ENCODE measurements around the gene MYOZ2.

The MYOZ2 gene

DNA sequence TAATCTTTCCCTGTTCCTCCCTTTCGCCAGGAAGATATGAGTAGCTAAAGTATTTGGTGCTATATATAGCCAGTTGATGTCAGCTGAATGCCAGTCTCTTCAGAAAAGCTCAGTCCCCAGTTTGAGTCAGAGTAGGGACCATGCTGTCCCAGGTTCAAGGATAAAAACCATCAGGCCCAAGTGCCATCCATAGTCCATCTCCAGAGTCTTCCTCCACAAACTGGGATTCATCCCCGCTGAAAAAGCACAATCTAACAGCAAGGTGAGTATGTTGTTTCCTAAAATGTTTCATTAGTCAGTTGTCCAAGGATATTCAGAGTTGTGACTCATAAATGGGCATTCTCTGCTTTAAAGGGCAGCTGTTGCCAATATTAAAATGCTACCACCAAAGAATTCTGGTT is at the start of gene MYOZ2:
MYOZ2 (plus strand) TSS at position 112 of the 401 bp plus-strand sequence. CDS start 694 bp downstream, outside the sequence.
- H3K4me3 Mint-ChIP-seq: no peak within 1 kb of the TSS
- intact Hi-C loops (cut with micrococcal nuclease): no loop called here
- H3K27me3 Mint-ChIP-seq: no peaks in the 10 kb centered on the region
- H3K36me3 Mint-ChIP-seq (ENCODE audit: low read depth): no peaks in the 10 kb centered on the region
- H3K4me1 Mint-ChIP-seq (ENCODE audit: low read depth): peaks cover 9% of the 10 kb centered on the region
- H3K9me3 Mint-ChIP-seq: no peaks in the 10 kb centered on the region
- no peak within 1 kb of the TSS for H3K27ac Mint-ChIP-seq

DNA sequence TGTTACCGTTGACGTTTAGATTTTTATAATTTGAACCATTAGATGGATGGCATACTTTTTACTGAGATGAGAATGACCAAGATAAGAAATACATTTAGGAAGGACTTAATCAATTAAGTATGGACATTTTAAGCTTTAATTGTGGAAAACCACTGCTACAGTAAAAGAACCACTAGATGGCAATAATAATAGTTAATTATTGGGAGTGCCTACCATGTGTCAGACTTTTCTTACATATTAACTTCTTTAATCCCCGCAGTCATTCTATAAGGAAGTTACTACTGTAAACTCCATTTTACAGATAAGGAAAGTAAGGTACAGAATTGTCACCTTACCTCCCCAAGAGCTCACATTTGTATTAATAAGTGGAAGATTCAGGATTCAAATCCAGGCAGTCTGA is 48.5 kb upstream of the MYOZ2 start:
- Mint-ChIP-seq H3K27me3 (peaks cover 3% of the 10 kb centered on the region), H3K27ac (no peak overlapping the region), H3K4me3 (no peak overlapping the region), H3K36me3 (ENCODE audit: low read depth) (no peaks in the 10 kb centered on the region), H3K9me3 (no peaks in the 10 kb centered on the region), H3K4me1 (ENCODE audit: low read depth) (no peaks in the 10 kb centered on the region)
- intact Hi-C loops (cut with micrococcal nuclease): loop anchor here (5.0 kb wide), 1 partner anchor 200 kb away; no protein-coding TSS in a partner anchor

DNA sequence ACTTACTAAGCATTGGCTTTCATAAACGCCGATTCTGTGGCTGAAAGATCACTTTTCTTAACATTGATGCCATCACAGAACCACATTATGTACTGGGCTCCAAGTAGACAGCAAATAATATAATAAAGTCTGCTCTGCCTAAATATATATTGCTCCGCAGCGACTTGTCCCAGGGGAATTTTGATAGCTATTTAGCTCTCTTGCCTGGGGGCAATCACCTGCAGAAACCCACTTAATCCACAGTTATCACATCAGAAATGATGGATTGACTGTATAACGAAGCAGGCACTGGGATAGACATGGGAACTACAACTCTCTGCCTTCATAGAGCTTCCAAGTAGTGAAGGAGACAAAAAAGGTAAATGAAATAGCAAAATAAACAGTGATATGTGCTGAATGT is 48.0 kb upstream of the MYOZ2 start:
- Mint-ChIP-seq H3K27me3 (peaks cover 3% of the 10 kb centered on the region), H3K4me1 (ENCODE audit: low read depth) (no peaks in the 10 kb centered on the region), H3K27ac (no peak overlapping the region), H3K36me3 (ENCODE audit: low read depth) (no peaks in the 10 kb centered on the region), H3K9me3 (no peaks in the 10 kb centered on the region), H3K4me3 (no peak overlapping the region)
- intact Hi-C loops (cut with micrococcal nuclease): loop anchor here (5.0 kb wide), 1 partner anchor 200 kb away; no protein-coding TSS in a partner anchor

DNA sequence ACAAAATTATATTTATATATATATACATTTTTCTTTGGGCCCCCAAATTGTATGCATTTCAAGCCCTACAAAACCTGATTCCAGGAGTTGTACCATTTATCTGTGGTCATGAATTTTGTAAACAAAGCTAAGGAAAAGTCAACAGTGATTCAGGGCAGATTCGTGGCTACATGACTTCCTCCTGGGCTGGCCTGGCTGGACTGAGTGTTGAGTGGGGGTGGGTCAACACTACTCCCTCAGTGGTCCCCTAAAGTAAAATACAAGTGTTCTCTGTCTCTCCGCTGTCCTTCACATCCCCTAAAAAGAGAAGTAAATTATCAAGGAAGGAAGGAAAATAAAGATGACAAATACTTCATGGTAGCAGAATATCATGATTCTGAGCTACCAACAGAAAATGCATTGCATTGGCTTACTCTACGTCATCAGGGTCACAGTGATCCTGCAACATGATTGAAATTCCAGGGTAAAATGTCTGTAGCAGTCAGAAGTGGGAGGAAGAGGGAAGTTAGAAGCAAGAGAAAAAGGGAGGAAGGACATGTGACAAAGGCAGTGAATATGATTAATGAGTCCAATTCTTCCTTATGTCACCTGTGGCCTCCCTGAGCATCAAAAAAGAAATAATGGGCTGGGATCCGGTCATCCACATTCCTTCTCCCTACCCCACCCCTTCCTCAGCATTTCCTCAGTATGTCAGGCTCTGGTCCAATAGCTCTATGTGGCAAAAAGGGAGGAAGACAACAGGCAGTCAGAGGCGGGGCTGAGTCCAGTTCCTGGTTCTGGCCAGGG is 42.4 kb upstream of the MYOZ2 start:
- intact Hi-C loops (cut with micrococcal nuclease): no loop called here
- H3K9me3 Mint-ChIP-seq: no peaks in the 10 kb centered on the region

DNA sequence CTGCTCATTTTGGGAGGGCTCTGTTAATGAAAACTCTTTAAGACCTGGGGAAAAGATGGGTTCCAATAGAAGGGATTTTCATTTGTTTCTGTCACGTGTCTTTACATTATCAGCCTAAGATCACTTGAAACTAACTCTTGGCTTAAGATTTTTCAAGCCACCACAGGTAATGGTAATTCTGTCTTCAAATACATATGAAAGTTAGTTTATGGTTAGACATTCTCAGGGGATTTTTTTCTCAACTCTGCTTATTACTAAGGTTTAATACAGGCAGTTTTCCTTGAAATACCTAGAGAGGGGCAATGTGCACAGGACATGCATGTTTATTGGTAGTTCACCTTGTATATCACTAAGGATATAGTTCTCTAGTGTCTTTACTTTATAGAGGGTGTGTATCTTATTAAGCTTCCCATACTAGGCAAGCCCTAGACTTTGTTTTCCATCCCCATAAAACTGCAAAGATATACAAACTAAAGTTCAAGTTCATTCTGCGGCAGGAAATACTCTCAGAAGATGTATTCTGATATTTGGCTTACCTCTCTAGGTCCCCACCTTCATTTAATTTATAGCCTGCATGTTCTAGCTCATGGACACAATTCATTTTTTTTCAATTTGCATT is 38.2 kb upstream of the MYOZ2 start:
- H3K27ac Mint-ChIP-seq: no peak overlapping the region
- no peak overlapping the region for H3K4me3 Mint-ChIP-seq
- peaks cover 4% of the 10 kb centered on the region for H3K27me3 Mint-ChIP-seq
- no peaks in the 10 kb centered on the region for H3K9me3 Mint-ChIP-seq
- intact Hi-C loops (cut with micrococcal nuclease): no loop called here
- H3K4me1 Mint-ChIP-seq (ENCODE audit: low read depth): peaks cover 30% of the 10 kb centered on the region
- H3K36me3 Mint-ChIP-seq (ENCODE audit: low read depth): no peaks in the 10 kb centered on the region

More for the DNA sequence above, 42.4 kb upstream of the MYOZ2 start:
- peaks cover 4% of the 10 kb centered on the region for H3K27me3 Mint-ChIP-seq
- H3K27ac Mint-ChIP-seq: no peak overlapping the region
- H3K4me3 Mint-ChIP-seq: no peak overlapping the region
- no peaks in the 10 kb centered on the region for H3K36me3 Mint-ChIP-seq (ENCODE audit: low read depth)
- H3K4me1 Mint-ChIP-seq (ENCODE audit: low read depth): peaks cover 11% of the 10 kb centered on the region

DNA sequence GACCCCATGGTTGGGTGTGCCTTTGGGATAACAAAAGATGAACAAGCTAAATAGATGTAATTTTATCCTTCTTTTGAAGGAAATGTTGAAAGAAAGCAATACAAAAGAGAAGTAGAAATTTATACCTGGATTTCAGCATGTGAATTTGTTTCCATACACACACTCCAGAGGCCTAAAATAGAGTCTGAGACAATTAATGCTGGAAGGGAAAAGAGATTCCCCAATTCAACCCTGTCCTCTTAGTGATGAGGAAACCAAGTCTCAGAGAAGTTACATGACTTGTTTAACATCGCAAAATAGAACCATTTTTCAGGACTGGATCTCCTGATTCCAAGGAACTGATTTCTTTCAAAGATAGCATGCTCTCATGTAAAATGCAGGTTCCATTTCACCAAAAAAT is 37.3 kb upstream of the MYOZ2 start:
- no peak overlapping the region for H3K27ac Mint-ChIP-seq

DNA sequence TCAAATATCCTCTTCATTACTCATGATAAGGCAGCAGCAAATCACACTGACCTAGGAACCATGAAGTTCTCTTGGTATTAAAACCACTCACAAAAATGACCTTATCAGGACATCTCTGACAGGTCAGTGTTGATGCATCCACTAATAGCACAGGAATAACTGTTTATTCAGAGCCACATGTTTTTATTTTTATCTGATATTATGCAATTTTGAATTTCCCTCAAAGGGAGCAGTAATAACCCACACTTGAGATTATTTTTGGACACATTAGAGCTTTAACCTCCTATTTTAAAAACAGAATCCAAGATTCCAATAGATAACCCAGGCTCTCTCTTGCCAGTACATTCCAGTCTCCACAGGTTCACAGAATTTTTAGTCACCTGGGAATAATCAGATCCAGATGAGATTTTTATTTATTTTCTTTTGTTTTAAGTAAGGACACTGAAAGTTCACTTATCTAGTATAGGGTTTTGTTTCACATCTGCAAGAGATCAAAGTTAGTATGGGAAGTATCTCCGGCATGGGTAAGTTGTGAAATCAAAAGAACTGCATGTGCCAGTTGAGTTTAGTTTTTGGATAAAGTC is 36.3 kb upstream of the MYOZ2 start:
- H3K36me3 Mint-ChIP-seq (ENCODE audit: low read depth): no peaks in the 10 kb centered on the region
- H3K27ac Mint-ChIP-seq: no peak overlapping the region
- H3K4me1 Mint-ChIP-seq (ENCODE audit: low read depth): peaks cover 30% of the 10 kb centered on the region
- no peaks in the 10 kb centered on the region for H3K9me3 Mint-ChIP-seq
- intact Hi-C loops (cut with micrococcal nuclease): no loop called here
- H3K4me3 Mint-ChIP-seq: no peak overlapping the region
- H3K27me3 Mint-ChIP-seq: peaks cover 4% of the 10 kb centered on the region

More for the DNA sequence above, 37.3 kb upstream of the MYOZ2 start:
- intact Hi-C loops (cut with micrococcal nuclease): no loop called here
- Mint-ChIP-seq H3K36me3 (ENCODE audit: low read depth) (no peaks in the 10 kb centered on the region), H3K9me3 (no peaks in the 10 kb centered on the region), H3K4me3 (no peak overlapping the region), H3K27me3 (peaks cover 4% of the 10 kb centered on the region), H3K4me1 (ENCODE audit: low read depth) (peaks cover 29% of the 10 kb centered on the region)

DNA sequence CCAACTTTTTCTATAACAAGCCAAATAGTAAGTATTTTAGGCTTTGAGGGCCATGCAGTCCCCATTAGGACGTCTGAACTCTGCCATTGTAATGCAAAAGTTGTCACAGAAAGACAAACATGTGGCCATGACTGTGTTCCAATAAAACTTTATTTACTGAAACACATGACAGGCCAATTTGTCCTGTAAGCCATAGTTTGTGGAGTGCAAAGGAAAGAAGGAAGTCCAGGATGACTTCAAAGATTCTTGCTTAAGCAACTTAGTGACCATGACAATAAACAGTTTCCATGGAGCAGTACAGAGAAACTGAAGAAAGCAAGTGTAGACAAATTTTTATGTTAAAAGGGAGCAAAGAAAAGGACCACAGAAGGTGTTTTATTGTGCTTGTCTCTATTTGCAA is 35.0 kb upstream of the MYOZ2 start:
- intact Hi-C loops (cut with micrococcal nuclease): no loop called here
- Mint-ChIP-seq H3K27ac (peak overlapping the region; percentile 42), H3K27me3 (no peaks in the 10 kb centered on the region)

DNA sequence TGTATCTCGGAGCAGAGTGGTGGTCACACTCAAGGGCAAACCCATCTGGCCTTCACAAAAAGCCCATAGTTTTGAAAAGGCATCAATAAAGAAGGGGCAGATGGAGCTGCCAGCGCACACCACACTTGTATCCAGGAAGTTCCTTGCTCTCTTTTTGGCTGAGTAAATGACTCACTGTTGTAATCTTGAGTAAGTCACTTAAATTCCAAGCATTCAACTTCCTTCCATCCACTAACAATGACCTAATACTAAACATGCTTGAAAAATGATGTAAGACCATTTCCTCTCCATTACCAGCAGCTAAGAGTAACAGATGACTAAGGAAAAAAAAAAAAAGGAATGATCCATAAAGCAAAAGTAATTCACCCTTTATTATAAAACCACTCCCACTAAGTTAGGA is 32.4 kb upstream of the MYOZ2 start:
- Mint-ChIP-seq H3K9me3 (no peaks in the 10 kb centered on the region), H3K4me1 (ENCODE audit: low read depth) (peaks cover 31% of the 10 kb centered on the region), H3K36me3 (ENCODE audit: low read depth) (no peaks in the 10 kb centered on the region), H3K27ac (no peak overlapping the region), H3K27me3 (peaks cover 2% of the 10 kb centered on the region), H3K4me3 (no peak overlapping the region)
- intact Hi-C loops (cut with micrococcal nuclease): no loop called here

More for the DNA sequence above, 35.0 kb upstream of the MYOZ2 start:
- Mint-ChIP-seq H3K36me3 (ENCODE audit: low read depth) (no peaks in the 10 kb centered on the region), H3K4me1 (ENCODE audit: low read depth) (peaks cover 30% of the 10 kb centered on the region), H3K9me3 (no peaks in the 10 kb centered on the region), H3K4me3 (no peak overlapping the region)

DNA sequence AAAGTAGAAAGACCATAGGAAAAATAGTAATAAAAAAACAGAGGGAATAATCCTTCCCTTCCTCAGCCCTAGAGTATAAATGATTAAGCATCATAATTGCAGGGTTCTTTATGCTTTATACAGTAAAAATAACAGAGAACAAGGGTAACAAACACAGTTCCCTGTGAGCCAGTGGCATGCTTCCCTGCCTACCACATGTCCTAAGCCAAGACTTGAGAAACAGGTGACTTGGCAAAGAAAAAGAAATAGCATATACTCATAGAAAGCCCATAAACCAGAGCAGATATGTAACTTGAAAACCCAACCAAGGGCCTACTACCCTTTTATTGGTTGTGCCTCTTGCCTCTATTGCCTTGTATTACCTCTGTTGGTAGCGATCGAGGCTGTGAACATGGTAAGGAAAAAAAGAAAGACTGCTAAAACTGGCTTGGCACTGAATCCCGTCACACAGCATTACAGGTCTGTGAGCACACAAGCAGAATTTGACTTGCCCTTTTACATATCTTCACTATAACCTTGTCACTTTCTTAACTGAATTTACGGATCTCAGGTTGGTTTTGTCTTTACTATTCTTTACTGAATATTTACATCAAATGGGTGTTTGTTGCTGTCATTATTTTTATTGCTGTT is 30.9 kb upstream of the MYOZ2 start:
- intact Hi-C loops (cut with micrococcal nuclease): no loop called here
- peaks cover 2% of the 10 kb centered on the region for H3K27me3 Mint-ChIP-seq
- peaks cover 31% of the 10 kb centered on the region for H3K4me1 Mint-ChIP-seq (ENCODE audit: low read depth)
- H3K9me3 Mint-ChIP-seq: no peaks in the 10 kb centered on the region
- H3K27ac Mint-ChIP-seq: no peak overlapping the region
- H3K4me3 Mint-ChIP-seq: no peak overlapping the region
- no peaks in the 10 kb centered on the region for H3K36me3 Mint-ChIP-seq (ENCODE audit: low read depth)

DNA sequence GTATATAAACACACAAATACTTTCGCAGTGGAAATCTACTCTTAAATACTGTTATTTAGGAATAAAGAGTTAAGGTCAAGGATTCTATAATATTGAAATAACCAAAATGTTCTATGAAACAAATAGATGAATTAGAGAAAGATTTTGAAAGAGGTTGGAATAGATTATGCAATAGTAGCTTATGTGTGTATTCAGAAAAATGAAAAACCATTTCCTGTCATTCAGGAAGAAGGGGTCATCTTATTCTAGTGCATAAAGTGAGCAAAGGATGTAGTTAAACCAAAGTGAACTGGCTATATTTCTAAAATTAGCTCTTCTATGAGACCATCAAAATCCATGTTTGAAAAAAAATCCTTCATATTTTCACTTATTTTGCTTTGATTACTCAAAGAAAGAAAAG is 30.0 kb upstream of the MYOZ2 start:
- no peaks in the 10 kb centered on the region for H3K9me3 Mint-ChIP-seq
- intact Hi-C loops (cut with micrococcal nuclease): no loop called here
- H3K27ac Mint-ChIP-seq: no peak overlapping the region
- H3K4me3 Mint-ChIP-seq: no peak overlapping the region
- peaks cover 28% of the 10 kb centered on the region for H3K4me1 Mint-ChIP-seq (ENCODE audit: low read depth)
- peaks cover 2% of the 10 kb centered on the region for H3K27me3 Mint-ChIP-seq
- no peaks in the 10 kb centered on the region for H3K36me3 Mint-ChIP-seq (ENCODE audit: low read depth)

DNA sequence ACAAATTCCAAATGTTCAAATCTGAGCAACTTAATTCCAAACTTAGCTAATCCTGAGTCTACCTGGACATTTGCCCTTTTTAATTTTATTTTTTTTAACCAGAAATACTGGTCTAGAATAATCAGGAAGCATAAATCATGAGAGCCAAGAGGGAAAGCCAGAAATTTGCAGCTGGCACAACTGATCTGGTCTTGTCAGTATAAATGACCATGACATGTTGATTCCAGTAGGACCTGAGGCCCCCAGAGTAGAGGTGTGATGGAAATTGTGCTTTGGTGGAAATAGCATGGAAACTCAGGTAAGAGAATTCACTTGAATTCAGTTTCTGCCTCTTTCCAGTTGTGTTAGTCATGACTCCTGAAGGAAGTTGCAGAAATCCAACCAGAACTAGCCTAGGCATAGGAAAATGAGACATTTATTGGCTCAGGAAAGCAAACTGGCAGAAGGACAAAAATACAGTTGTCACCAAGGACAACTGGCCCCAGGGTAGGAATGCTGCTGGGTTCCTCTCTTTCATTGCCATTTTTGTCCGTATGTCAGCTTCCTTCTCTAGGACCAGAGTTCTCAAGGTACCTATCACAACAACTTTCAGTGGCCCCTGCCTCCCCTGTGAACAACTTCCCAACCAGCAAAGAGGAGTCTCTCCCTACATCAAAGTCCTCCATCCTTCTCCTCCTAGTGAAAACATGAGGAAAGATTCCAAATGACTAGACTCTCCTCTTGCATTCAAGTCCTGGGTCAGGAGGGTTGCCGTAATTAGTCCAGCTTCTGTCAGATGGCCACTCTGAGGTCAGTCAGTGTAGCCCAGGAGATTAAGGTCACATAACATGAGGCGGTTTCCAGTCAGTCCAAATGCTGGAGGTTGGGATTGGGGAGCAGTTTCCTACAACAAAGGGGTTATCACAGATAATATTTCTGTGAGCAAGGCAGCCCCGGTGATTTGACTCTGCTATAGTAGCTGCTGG is 29.3 kb upstream of the MYOZ2 start:
- Mint-ChIP-seq H3K9me3 (no peaks in the 10 kb centered on the region), H3K27ac (no peak overlapping the region), H3K36me3 (ENCODE audit: low read depth) (no peaks in the 10 kb centered on the region), H3K4me1 (ENCODE audit: low read depth) (peaks cover 21% of the 10 kb centered on the region), H3K27me3 (peaks cover 2% of the 10 kb centered on the region), H3K4me3 (no peak overlapping the region)
- intact Hi-C loops (cut with micrococcal nuclease): no loop called here

DNA sequence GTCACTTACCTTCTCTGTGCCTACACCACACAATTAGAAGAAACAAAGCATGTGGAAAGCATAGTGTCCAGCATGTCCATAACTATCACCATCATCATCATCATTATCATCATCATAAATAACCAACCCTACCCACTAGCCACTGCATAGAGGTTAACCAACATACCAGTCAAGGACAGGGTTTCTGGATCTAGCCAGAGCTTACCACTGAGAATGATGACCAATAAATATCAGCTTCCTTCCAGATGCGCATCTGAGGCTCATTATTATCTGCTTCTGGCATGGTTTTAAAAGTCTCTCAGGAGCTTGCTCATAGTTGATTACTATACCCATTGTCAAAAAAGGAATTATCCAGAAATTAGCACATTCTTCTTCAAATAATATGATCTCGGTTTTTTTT is 25.5 kb upstream of the MYOZ2 start:
- H3K27ac Mint-ChIP-seq: no peak overlapping the region
- no peaks in the 10 kb centered on the region for H3K36me3 Mint-ChIP-seq (ENCODE audit: low read depth)
- H3K27me3 Mint-ChIP-seq: peaks cover 2% of the 10 kb centered on the region
- H3K4me1 Mint-ChIP-seq (ENCODE audit: low read depth): peaks cover 12% of the 10 kb centered on the region
- H3K4me3 Mint-ChIP-seq: no peak overlapping the region
- intact Hi-C loops (cut with micrococcal nuclease): no loop called here
- no peaks in the 10 kb centered on the region for H3K9me3 Mint-ChIP-seq

All from dendritic cell treated with granulocyte-macrophage colony-stimulating factor and Interleukin-4, amounts not matched to agents 40 ng/mL and 50 ng/mL, for 4 days (primary cell).